Neural cell (in vitro differentiated cells): ENCODE results near the gene NUP210L. TPM values are rescaled to one million over a fixed set of nuclear protein-coding genes. Genes with fewer than 3 reads are reported as not detected.

Experiments used
- H2AFZ ChIP-seq: fragments of 200-600, 300-800 bp; sonication (generic), shearing (Covaris generic); 2 replicates; pipeline ENCODE4 v1.6.0; 2014; ENCODE audit warnings: low read depth, mild to moderate bottlenecking, antibody characterized with exemption, low read length, moderate library complexity
- H3F3A ChIP-seq: fragments of 200-600 bp; shearing (Covaris generic); 2 replicates; pipeline ENCODE4 v1.6.1; 2016; ENCODE audit warnings: mild to moderate bottlenecking, moderate library complexity, mixed read lengths, antibody characterized with exemption, low read length; ENCODE audit not compliant: insufficient read depth, poor library complexity, severe bottlenecking
- H3K27ac ChIP-seq: fragments of 200-600, 300-800 bp; sonication (generic), shearing (Covaris generic); 2 replicates; pipeline ENCODE4 v1.5.1; 2014; ENCODE audit warnings: mild to moderate bottlenecking, low read length, moderate library complexity
- H3K27me3 ChIP-seq: fragments of 300-800, 200-600 bp; sonication (generic), shearing (Covaris generic); 2 replicates; pipeline ENCODE4 v1.6.0; 2014; ENCODE audit warnings: mild to moderate bottlenecking, low read depth, low read length, moderate library complexity; ENCODE audit not compliant: insufficient read depth
- H3K36me3 ChIP-seq: fragments of 300-800, 200-600 bp; sonication (generic), shearing (Covaris generic); 2 replicates; pipeline ENCODE4 v1.5.1; 2014; ENCODE audit warnings: mild to moderate bottlenecking, antibody characterized with exemption, low read length, moderate library complexity; ENCODE audit not compliant: insufficient read depth
- H3K4me2 ChIP-seq: fragments of 300-800, 200-600 bp; sonication (generic), shearing (Covaris generic); 2 replicates; pipeline ENCODE4 v1.6.0; 2014; ENCODE audit warnings: mild to moderate bottlenecking, low read length
- H3K4me3 ChIP-seq: fragments of 300-800, 200-600 bp; sonication (generic), shearing (Covaris generic); 2 replicates; pipeline ENCODE4 v1.5.1; 2014; ENCODE audit warnings: mild to moderate bottlenecking, low read length, moderate library complexity
- H3K79me2 ChIP-seq: fragments of 200-600 bp; shearing (Covaris generic); replicated peaks from 2 replicates; pipeline ENCODE4 v1.6.0; 2014; ENCODE audit warnings: mild to moderate bottlenecking, low read length, moderate library complexity; ENCODE audit not compliant: insufficient read depth
- H3K9ac ChIP-seq: fragments of 300-800, 200-600 bp; sonication (generic), shearing (Covaris generic); 2 replicates; pipeline ENCODE4 v1.6.1; 2016; ENCODE audit warnings: mild to moderate bottlenecking, low read length, mixed read lengths
- H3K9me2 ChIP-seq: fragments of 200-600 bp; shearing (Covaris generic); 2 replicates; pipeline ENCODE4 v1.6.1; 2016; ENCODE audit warnings: mild to moderate bottlenecking, low read length, mixed read lengths; ENCODE audit not compliant: insufficient read depth
- H3K9me3 ChIP-seq: fragments of 200-600, 300-800 bp; sonication (generic), shearing (Covaris generic); 2 replicates; pipeline ENCODE4 v1.6.1; 2016; ENCODE audit warnings: mild to moderate bottlenecking, mixed run types, low read length, moderate library complexity, mixed read lengths
- H4K20me1 ChIP-seq: fragments of 200-600 bp; shearing (Covaris generic); 2 replicates; pipeline ENCODE4 v1.6.1; 2016; ENCODE audit warnings: mild to moderate bottlenecking, mixed run types; ENCODE audit not compliant: insufficient read depth
- EP300 ChIP-seq: fragments of 450-650 bp; conservative IDR thresholded peaks from 2 replicates; pipeline ENCODE4 v1.6.1; 2014; ENCODE audit warnings: antibody characterized with exemption, mild to moderate bottlenecking, moderate library complexity; ENCODE audit not compliant: poor library complexity, severe bottlenecking
- EZH2 ChIP-seq: fragments of 200-600, 300-800 bp; shearing (Covaris generic), sonication (generic); IDR thresholded peaks from 2 replicates; pipeline ENCODE4 v1.6.1; 2014; ENCODE audit warnings: antibody characterized with exemption, low read length, borderline replicate concordance, mild to moderate bottlenecking; ENCODE audit not compliant: insufficient read depth, poor library complexity, severe bottlenecking
- MXI1 ChIP-seq: fragments of 450-650 bp; conservative IDR thresholded peaks from 2 replicates; pipeline ENCODE4 v1.6.1; 2014; ENCODE audit warnings: antibody characterized with exemption, mild to moderate bottlenecking; ENCODE audit not compliant: poor library complexity, severe bottlenecking
- POLR2AphosphoS5 ChIP-seq: IDR thresholded peaks from 2 replicates; pipeline ENCODE4 v1.6.1; 2012
- RAD21 ChIP-seq: fragments of 450-650 bp; conservative IDR thresholded peaks from 2 replicates; pipeline ENCODE4 v1.6.1; 2014; ENCODE audit warnings: antibody characterized with exemption, mild to moderate bottlenecking, moderate library complexity
- SMC3 ChIP-seq: fragments of 450-650 bp; conservative IDR thresholded peaks from 2 replicates; pipeline ENCODE4 v1.6.1; 2014; ENCODE audit warnings: antibody characterized with exemption, mild to moderate bottlenecking, moderate library complexity; ENCODE audit not compliant: poor library complexity
- TAF1 ChIP-seq: IDR thresholded peaks from 2 replicates; pipeline ENCODE4 v1.6.1; 2012; ENCODE audit warnings: low read depth
- polyA plus RNA-seq: library from polyadenylated mRNA; depleted of rRNA; stranded (reverse); fragments of >200 nt; gene quantifications from 2 replicates; pipeline ENCODE4 v1.2.3, GENCODE V29; 2014
- TF ChIP-seq, protein P1 (sequence below): fragments of 450-650 bp; IDR thresholded peaks from 2 replicates; pipeline ENCODE4 v1.5.1; 2014; ENCODE audit warnings: antibody characterized with exemption, mild to moderate bottlenecking, moderate library complexity; ENCODE audit not compliant: poor library complexity, severe bottlenecking
- TF ChIP-seq, protein P2 (sequence below): IDR thresholded peaks from 2 replicates; pipeline ENCODE4 v1.6.1; 2012; ENCODE audit warnings: borderline replicate concordance

NUP210L gene
- polyA plus RNA-seq, 1 donor from 2014 or later, result 0.09 TPM

DNA sequence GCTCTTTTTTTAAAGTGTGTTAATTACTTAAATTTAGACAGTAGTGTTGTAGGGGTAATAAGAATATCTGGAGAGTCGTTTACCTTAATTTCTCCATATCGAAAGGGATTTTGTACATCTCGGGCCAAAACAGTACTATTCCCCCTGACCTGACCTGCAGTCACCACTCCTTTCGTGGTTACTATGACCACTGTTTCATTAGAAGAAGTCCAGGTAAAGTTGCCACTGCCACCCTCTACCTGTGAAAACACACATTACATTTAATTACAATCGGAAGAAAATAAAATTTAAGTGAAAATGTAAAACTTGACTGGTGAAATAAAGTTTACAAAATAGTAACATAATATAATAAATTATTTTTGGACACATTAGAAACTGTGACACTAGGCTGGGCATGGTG lies 37.2 kb downstream of the NUP210L start:
- H3K27me3 ChIP-seq, result no peaks in the 10 kb centered on the region
- no peak overlapping the region for H2AFZ ChIP-seq
- no peaks in the 10 kb centered on the region for H3K36me3 ChIP-seq
- H3K4me3 ChIP-seq, result no peak overlapping the region
- H3K9me3 ChIP-seq, result no peaks in the 10 kb centered on the region
- no peak overlapping the region for H3K9ac ChIP-seq
- no peak overlapping the region for H3K27ac ChIP-seq
- H4K20me1 ChIP-seq, result no peaks in the 10 kb centered on the region
- no peaks in the 10 kb centered on the region for H3F3A ChIP-seq
- TF ChIP-seq EZH2 (no peak), POLR2AphosphoS5 (no peak), MXI1 (no peak), EP300 (no peak), TAF1 (no peak), SMC3 (no peak), RAD21 (no peak)
- TF ChIP-seq, protein P1, sequence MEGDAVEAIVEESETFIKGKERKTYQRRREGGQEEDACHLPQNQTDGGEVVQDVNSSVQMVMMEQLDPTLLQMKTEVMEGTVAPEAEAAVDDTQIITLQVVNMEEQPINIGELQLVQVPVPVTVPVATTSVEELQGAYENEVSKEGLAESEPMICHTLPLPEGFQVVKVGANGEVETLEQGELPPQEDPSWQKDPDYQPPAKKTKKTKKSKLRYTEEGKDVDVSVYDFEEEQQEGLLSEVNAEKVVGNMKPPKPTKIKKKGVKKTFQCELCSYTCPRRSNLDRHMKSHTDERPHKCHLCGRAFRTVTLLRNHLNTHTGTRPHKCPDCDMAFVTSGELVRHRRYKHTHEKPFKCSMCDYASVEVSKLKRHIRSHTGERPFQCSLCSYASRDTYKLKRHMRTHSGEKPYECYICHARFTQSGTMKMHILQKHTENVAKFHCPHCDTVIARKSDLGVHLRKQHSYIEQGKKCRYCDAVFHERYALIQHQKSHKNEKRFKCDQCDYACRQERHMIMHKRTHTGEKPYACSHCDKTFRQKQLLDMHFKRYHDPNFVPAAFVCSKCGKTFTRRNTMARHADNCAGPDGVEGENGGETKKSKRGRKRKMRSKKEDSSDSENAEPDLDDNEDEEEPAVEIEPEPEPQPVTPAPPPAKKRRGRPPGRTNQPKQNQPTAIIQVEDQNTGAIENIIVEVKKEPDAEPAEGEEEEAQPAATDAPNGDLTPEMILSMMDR, result no peak
- TF ChIP-seq, protein P2, sequence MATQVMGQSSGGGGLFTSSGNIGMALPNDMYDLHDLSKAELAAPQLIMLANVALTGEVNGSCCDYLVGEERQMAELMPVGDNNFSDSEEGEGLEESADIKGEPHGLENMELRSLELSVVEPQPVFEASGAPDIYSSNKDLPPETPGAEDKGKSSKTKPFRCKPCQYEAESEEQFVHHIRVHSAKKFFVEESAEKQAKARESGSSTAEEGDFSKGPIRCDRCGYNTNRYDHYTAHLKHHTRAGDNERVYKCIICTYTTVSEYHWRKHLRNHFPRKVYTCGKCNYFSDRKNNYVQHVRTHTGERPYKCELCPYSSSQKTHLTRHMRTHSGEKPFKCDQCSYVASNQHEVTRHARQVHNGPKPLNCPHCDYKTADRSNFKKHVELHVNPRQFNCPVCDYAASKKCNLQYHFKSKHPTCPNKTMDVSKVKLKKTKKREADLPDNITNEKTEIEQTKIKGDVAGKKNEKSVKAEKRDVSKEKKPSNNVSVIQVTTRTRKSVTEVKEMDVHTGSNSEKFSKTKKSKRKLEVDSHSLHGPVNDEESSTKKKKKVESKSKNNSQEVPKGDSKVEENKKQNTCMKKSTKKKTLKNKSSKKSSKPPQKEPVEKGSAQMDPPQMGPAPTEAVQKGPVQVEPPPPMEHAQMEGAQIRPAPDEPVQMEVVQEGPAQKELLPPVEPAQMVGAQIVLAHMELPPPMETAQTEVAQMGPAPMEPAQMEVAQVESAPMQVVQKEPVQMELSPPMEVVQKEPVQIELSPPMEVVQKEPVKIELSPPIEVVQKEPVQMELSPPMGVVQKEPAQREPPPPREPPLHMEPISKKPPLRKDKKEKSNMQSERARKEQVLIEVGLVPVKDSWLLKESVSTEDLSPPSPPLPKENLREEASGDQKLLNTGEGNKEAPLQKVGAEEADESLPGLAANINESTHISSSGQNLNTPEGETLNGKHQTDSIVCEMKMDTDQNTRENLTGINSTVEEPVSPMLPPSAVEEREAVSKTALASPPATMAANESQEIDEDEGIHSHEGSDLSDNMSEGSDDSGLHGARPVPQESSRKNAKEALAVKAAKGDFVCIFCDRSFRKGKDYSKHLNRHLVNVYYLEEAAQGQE, result no peak
- no peaks in the 10 kb centered on the region for H3K9me2 ChIP-seq
- H3K79me2 ChIP-seq, result no peaks in the 10 kb centered on the region
- H3K4me2 ChIP-seq, result no peak overlapping the region

DNA sequence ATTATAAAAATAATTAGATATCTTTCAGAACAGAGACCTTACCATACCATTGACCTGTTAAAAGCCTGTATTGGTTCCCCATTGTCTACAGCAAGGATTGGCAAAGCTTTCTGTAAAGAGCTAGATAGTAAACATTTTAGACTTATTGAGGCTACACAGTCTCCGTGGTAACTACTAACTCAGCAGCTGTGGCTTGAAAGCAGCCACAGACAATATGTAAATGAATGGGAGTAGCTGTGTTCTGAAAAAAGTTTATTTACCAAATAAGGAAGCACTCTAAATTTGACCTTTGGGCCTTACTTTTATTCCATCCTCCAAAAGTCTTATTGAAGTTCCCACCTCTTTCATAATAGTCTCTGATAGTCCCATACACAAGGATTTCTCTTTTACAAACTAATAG lies 39.7 kb downstream of the NUP210L start:
- H3K4me2 ChIP-seq, result no peak overlapping the region
- no peaks in the 10 kb centered on the region for H3K27me3 ChIP-seq
- H3K36me3 ChIP-seq, result no peaks in the 10 kb centered on the region
- H3K27ac ChIP-seq, result no peak overlapping the region
- no peak for TF ChIP-seq RAD21
- no peaks in the 10 kb centered on the region for H3K9me2 ChIP-seq
- H2AFZ ChIP-seq, result no peak overlapping the region
- no peaks in the 10 kb centered on the region for H3K9me3 ChIP-seq
- no peak overlapping the region for H3K4me3 ChIP-seq
- H3F3A ChIP-seq, result no peaks in the 10 kb centered on the region
- no peaks in the 10 kb centered on the region for H4K20me1 ChIP-seq
- no peak overlapping the region for H3K9ac ChIP-seq
- no peaks in the 10 kb centered on the region for H3K79me2 ChIP-seq

DNA sequence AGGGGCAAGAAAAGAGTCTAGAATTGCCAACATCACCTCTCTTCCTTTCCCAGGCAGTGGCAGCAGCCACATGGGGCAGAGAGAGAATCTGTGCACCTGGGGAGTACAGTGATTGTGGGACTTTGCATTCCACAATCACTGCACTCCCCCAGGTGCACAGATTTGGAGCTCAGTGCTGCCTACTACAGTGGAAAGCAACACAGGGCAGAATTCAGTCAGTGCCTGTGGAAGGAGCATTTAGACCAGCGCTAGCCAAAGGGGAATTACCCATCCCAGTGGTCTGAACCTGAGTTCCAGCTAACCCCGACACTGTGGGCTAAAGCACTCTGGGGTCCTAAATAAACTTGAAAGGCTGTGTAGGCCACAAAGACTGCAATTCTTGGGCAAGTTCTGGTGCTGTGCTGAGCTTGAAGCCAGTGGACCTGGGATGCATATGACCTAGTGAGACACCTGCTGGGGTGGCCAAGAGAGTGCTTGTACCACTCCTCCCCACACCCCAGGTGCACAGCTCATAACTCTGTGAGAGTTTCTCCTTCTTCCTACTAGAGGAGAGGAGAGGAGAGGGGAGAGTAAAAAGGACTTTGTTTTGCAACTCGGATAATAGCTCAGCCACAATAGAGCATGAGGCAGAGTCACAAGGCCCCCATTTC lies 50.3 kb downstream of the NUP210L start:
- H3K36me3 ChIP-seq, result no peaks in the 10 kb centered on the region
- no peak overlapping the region for H3K9ac ChIP-seq
- no peak overlapping the region for H3K4me3 ChIP-seq
- no peak overlapping the region for H3K4me2 ChIP-seq
- no peak overlapping the region for H3K27ac ChIP-seq
- no peaks in the 10 kb centered on the region for H3K27me3 ChIP-seq
- H3K9me3 ChIP-seq, result no peaks in the 10 kb centered on the region
- H3F3A ChIP-seq, result no peaks in the 10 kb centered on the region
- no peak overlapping the region for H2AFZ ChIP-seq
- no peaks in the 10 kb centered on the region for H3K79me2 ChIP-seq
- TF ChIP-seq POLR2AphosphoS5, result no peak
- no peak for TF ChIP-seq SMC3
- no peak for TF ChIP-seq TAF1
- no peak for TF ChIP-seq EZH2
- TF ChIP-seq, protein P2, result no peak
- no peak for TF ChIP-seq MXI1
- no peak for TF ChIP-seq EP300
- no peak for TF ChIP-seq RAD21
- TF ChIP-seq, protein P1, result no peak
- H3K9me2 ChIP-seq, result no peaks in the 10 kb centered on the region
- no peaks in the 10 kb centered on the region for H4K20me1 ChIP-seq
